Hematopoietic multipotent progenitor cell treated with erythropoietin and hydrocortisone succinate and interleukin-3 and kit ligand, for 17 days (in vitro differentiated cells): ENCODE measurements around the gene FKBP1B.
"Not testable (repeated sequence)": the region's sequence is repeated elsewhere in the genome, so short reads cannot be mapped to it uniquely, and the experiment has no call there.

Experiments used
- DNase-seq: peaks from one replicate; pipeline ENCODE4 v3.0.0-alpha.2; 2015; ENCODE audit warnings: low spot score

The FKBP1B gene

GRCh38 chr2:24058564-24059271 is 9.2 kb downstream of the FKBP1B start:
- DNase-seq: no peak

GRCh38 chr2:24065341-24065740 is 15.8 kb downstream of the FKBP1B start:
- no peak for DNase-seq

GRCh38 chr2:24072259-24072658 is 22.7 kb downstream of the FKBP1B start:
- DNase-seq: no peak

- no peak for DNase-seq
Measured at GRCh38 chr2:24073816-24074215, 24.3 kb downstream of the FKBP1B start.

GRCh38 chr2:24075259-24075658 is 25.7 kb downstream of the FKBP1B start:
- DNase-seq: no peak

- DNase-seq: peak; percentile 98
Measured at GRCh38 chr2:24075915-24076848, 26.6 kb downstream of the FKBP1B start, which contains the start of gene SF3B6. TSS of gene SF3B6 (minus strand) at chr2:24076326. CDS start at chr2:24076229, 97 bp downstream.

- DNase-seq: no peak
Measured at GRCh38 chr2:24076849-24077534, 27.5 kb downstream of the FKBP1B start.

- DNase-seq: no peak
Measured at GRCh38 chr2:24077535-24077877, 28.0 kb downstream of the FKBP1B start.

- DNase-seq: no peak
Measured at GRCh38 chr2:24077879-24078278, 28.3 kb downstream of the FKBP1B start.

GRCh38 chr2:24080701-24081100 is 31.2 kb downstream of the FKBP1B start:
- no peak for DNase-seq

- DNase-seq: no peak
Measured at GRCh38 chr2:24082787-24083566, 33.4 kb downstream of the FKBP1B start.

- peak; percentile 79 for DNase-seq
Measured at GRCh38 chr2:24083567-24084385, 34.2 kb downstream of the FKBP1B start.

GRCh38 chr2:24084386-24085199 is 35.1 kb downstream of the FKBP1B start, which contains the start of gene TP53I3:
TSS of gene TP53I3 (minus strand) at chr2:24084834. CDS start at chr2:24084326, 508 bp downstream.
- peak; percentile 91 for DNase-seq

- no peak for DNase-seq
Measured at GRCh38 chr2:24085200-24085489, 35.6 kb downstream of the FKBP1B start.

- no peak for DNase-seq
Measured at GRCh38 chr2:24086241-24086640, 36.7 kb downstream of the FKBP1B start.

- no peak for DNase-seq
Measured at GRCh38 chr2:24087032-24087431, 37.5 kb downstream of the FKBP1B start.

GRCh38 chr2:24088821-24089359 is 39.3 kb downstream of the FKBP1B start:
- DNase-seq: no peak

GRCh38 chr2:24093270-24093669 is 43.7 kb downstream of the FKBP1B start:
- DNase-seq: not testable (repeated sequence)

GRCh38 chr2:24095171-24095677 is 45.7 kb downstream of the FKBP1B start:
- not testable (repeated sequence) for DNase-seq

- not testable (repeated sequence) for DNase-seq
Measured at GRCh38 chr2:24100732-24101131, 51.2 kb downstream of the FKBP1B start.
